ENCODE data around the gene ROPN1.

Gene ROPN1

GRCh38 chr3:123920383-123920782, 71.5 kb downstream of the ROPN1 start:
- DNase-seq (ENCODE audit: insufficient read length, low spot score) (no peak), FAIRE-seq (no peak)
- TF ChIP-seq SPI1 (IDR thresholded peaks at IDR 0.05; ENCODE audit: low read depth, low read length): no peak
- no peak for TF ChIP-seq POLR2A (IDR thresholded peaks at IDR 0.05; ENCODE audit: low read depth, low read length)
- no peak for TF ChIP-seq POLR2AphosphoS5 (IDR thresholded peaks at IDR 0.05; ENCODE audit: low read depth, low read length)

DNA sequence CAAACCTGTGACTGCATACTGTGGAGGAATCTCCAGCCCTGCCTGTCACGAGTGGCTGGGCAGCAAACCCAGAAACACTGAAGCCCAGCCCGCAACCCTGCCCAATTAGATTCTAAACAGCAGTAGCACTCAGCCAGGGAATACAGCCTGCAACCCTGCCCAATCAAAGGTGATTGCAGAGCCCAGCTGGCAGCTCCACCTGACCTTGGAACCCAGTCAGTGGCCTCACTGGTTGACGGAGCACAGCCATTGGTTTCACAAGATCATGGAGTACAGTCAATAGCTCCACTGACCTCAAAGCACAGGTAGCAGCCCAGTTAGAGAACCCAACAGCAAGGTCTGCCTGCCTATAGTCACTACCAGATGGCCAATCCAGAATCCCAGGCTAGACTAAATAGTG, 72.6 kb downstream of the ROPN1 start:
- no peak for TF ChIP-seq POU2F2 (IDR thresholded peaks at IDR 0.05; ENCODE audit: low read depth, low read length)
- no peak for TF ChIP-seq POLR2AphosphoS5 (IDR thresholded peaks at IDR 0.05; ENCODE audit: low read depth, low read length)
- TF ChIP-seq TAF1 (IDR thresholded peaks at IDR 0.05; ENCODE audit: low read depth, low read length): no peak
- TF ChIP-seq SPI1 (IDR thresholded peaks at IDR 0.05; ENCODE audit: low read depth, low read length): no peak
- no peak for TF ChIP-seq POLR2A (IDR thresholded peaks at IDR 0.05; ENCODE audit: low read depth, low read length)
- no peak for TF ChIP-seq PAX5 (IDR thresholded peaks at IDR 0.05; ENCODE audit: insufficient read depth, low read length, severe bottlenecking)
- no peak for FAIRE-seq

More for the DNA sequence above, 72.6 kb downstream of the ROPN1 start:
- no peak for DNase-seq (ENCODE audit: insufficient read length, low spot score)
